GM12874 (cell line): ENCODE measurements around the gene TOX3.

ENCODE experiments used
- CTCF ChIP-seq: IDR thresholded peaks from 2 replicates; pipeline ENCODE4 v1.5.1; 2011; ENCODE audit warnings: low read depth, mild to moderate bottlenecking, control low read depth, low read length, moderate library complexity; ENCODE audit not compliant: insufficient read depth

Gene TOX3

GRCh38 chr16:52434224-52434623 is 112.7 kb downstream of the TOX3 start:
- TF ChIP-seq CTCF, result no peak

DNA sequence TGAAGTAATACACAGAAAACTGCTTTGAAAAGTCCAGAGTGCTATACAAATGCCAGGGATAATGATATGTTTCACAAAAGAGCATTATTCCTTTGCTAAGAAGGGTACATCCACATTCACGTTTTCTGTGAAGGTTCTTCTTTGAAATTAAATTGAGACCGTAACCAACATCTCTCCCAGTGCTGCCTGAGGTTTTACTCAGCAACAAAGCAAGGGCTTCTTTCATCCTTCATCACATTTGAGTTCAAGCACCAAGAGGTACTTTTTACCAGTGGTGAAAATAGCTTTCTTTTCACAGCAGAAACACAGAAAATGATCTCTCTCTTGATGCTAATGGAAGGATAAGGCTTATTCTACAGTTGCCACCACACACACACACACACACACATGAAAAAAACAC is 113.3 kb downstream of the TOX3 start:
- no peak for TF ChIP-seq CTCF

DNA sequence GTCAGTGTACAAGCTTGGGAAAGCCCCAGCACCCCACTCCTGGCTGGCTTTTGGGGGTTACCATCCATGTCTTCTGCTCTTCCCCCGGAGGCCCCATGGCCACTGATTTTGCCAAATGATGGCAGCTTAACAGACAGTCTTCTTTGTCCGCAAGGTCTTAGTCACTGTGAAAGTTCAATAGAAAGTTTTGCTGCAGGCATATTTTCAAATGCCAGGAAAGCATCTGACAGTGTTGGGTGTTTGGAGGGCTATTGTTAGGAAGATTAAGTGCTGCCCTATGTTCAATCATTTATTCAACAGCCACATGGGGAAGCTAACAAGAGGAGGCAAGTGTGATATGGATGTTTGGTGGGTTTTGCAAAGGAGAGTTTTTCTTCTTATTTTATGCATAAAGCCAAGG is 122.4 kb downstream of the TOX3 start:
- no peak for TF ChIP-seq CTCF

GRCh38 chr16:52422307-52422706 is 124.6 kb downstream of the TOX3 start:
- no peak for TF ChIP-seq CTCF

- TF ChIP-seq CTCF, result no peak
These were observed 128.7 kb downstream of the TOX3 start for GRCh38 chr16:52418201-52418600.

DNA sequence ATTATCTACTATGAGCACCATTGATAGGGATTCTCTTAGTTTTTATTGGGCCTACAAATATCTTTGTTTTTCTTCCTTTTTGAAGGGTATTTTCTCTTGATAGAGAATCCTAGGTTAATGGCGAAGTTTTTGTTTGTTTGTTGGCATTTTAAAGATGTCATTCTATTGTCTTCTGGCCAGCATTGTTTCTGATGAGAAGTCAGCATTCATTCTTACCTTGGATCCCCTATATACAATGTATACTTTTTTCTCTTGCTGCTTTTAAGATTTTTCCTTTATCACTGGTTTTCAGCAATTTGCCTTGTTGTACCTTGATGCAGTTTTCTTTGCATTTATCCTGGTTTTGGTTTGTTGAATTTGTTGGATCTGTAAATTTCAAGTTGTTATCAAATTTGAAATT is 130.1 kb downstream of the TOX3 start:
- TF ChIP-seq CTCF, result no peak

DNA sequence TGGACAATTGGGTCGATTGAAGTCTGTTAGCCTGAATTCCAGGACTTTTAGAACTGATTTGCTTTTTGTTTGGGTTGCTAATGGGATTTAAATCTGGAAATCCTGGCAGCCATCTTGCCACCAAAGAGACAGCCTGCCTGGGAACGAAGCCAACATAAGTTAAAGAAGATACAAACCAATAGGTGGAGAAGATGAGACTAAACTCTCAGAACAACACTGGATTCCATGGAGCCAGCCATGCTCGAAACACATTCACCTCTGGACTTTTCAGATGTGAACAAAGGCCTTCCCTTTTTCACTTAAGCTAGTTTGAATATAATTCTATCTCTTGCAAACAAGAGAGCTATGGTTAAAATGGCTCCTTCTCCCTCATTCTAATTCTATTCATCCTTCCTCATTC is 135.9 kb downstream of the TOX3 start:
- TF ChIP-seq CTCF, result no peak
